Measurements from ENCODE around the gene SSC5D. TPM values are rescaled to one million over a fixed set of nuclear protein-coding genes. Genes with fewer than 3 reads are reported as not detected.

SSC5D gene
- polyA plus RNA-seq, 1 experiment = 2.1 TPM

DNA sequence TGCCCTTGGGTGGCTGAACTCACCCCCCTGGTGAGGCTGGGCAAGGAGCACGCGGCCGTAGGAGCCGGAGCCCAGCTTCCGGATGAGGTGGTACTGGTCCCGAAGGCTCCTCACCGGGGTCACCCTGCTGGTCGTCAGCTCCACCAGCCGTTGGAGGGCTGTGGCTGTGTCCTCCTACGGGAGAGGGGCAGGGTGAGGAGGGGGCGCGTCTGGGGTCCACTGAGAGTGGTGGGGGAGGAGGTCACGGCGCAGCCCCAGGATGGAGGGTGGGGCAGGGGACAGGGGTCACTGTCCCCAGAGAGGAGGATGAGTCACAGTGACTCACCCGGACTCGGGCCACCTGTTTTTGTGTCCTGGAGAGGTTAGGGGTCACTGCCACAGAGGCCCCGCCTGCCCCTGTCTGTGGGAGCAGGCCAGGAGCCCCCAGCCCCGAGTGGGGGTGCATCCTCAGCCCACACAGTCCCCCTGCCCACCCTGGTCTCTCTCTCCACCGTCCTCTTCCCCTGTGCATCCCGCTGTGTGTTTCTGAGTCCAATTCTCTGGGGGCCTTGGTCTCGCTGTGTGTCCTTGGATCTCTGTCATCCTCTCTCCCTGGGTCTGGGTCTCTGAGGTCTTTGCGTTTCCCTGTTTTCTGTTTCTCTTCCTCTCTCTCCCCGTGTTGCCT lies 56.7 kb downstream of the SSC5D start:
- ChIA-PET CTCF (no interaction called here), POLR2A (interaction anchor here (0.5 kb wide), 1 partner anchor 11 kb away, joined by 3 read pairs; no protein-coding TSS in a partner anchor)
- Histone ChIP-seq H3K9me3 (ENCODE audit: control insufficient read depth, insufficient read depth, low read length) (peaks cover 12% of the 10 kb centered on the region), H3K27me3 (ENCODE audit: control insufficient read depth, insufficient read depth, low read length) (no peaks in the 10 kb centered on the region), H3K27ac (ENCODE audit: low read depth, low read length) (no peak overlapping the region), H3K4me3 (ENCODE audit: low read depth, low read length) (no peak overlapping the region)
- TF ChIP-seq, protein P1, sequence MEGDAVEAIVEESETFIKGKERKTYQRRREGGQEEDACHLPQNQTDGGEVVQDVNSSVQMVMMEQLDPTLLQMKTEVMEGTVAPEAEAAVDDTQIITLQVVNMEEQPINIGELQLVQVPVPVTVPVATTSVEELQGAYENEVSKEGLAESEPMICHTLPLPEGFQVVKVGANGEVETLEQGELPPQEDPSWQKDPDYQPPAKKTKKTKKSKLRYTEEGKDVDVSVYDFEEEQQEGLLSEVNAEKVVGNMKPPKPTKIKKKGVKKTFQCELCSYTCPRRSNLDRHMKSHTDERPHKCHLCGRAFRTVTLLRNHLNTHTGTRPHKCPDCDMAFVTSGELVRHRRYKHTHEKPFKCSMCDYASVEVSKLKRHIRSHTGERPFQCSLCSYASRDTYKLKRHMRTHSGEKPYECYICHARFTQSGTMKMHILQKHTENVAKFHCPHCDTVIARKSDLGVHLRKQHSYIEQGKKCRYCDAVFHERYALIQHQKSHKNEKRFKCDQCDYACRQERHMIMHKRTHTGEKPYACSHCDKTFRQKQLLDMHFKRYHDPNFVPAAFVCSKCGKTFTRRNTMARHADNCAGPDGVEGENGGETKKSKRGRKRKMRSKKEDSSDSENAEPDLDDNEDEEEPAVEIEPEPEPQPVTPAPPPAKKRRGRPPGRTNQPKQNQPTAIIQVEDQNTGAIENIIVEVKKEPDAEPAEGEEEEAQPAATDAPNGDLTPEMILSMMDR (IDR thresholded peaks at IDR 0.05; ENCODE audit: low read depth, low read length) = no peak
- no peak for DNase-seq (ENCODE audit: low read depth, low spot score)

GRCh38 chr19:55545443-55545842 lies 57.2 kb downstream of the SSC5D start, which contains the start of gene SBK3:
Gene SBK3, minus strand, starts transcription at chr19:55545543. Its CDS starts 0 bp downstream, at chr19:55545543.
- TF ChIP-seq, protein P1 (IDR thresholded peaks at IDR 0.05; ENCODE audit: low read depth, low read length) = no peak
- H3K27me3 ChIP-seq (ENCODE audit: control insufficient read depth, insufficient read depth, low read length) = no peaks in the 10 kb centered on the region
- peak within 1 kb of the TSS; percentile 11 for H3K27ac ChIP-seq (ENCODE audit: low read depth, low read length)
- H3K4me3 ChIP-seq (ENCODE audit: low read depth, low read length) = no peak within 1 kb of the TSS
- H3K9me3 ChIP-seq (ENCODE audit: control insufficient read depth, insufficient read depth, low read length) = peaks cover 12% of the 10 kb centered on the region
- no peak for DNase-seq (ENCODE audit: low read depth, low spot score)
- ChIA-PET POLR2A (no interaction called here), CTCF (no interaction called here)

DNA sequence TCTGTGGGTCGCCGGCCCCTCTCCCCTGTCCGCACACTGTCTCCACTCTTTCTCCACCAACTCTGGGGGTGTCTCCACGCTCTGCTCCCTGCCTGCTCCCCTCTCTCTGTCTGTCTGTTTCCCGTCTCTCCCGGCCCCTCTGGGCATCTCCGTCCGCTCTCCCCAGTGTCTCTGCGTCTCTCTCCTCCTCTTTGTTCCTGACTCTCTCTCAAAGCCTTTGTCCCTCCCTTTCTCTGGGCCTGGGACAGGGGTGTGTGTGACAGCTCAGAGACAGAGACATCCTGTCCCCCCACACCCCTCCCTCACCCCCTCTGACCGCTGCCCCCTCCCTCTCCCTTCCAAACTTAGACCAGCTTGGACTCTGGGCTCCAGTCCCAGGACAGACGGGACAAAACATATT lies 57.8 kb downstream of the SSC5D start:
- H3K9me3 ChIP-seq (ENCODE audit: control insufficient read depth, insufficient read depth, low read length) = peaks cover 11% of the 10 kb centered on the region
- DNase-seq (ENCODE audit: low read depth, low spot score) = no peak
- H3K27me3 ChIP-seq (ENCODE audit: control insufficient read depth, insufficient read depth, low read length) = no peaks in the 10 kb centered on the region
- H3K4me3 ChIP-seq (ENCODE audit: low read depth, low read length) = no peak overlapping the region
- TF ChIP-seq, protein P1 (IDR thresholded peaks at IDR 0.05; ENCODE audit: low read depth, low read length) = no peak
- H3K27ac ChIP-seq (ENCODE audit: low read depth, low read length) = no peak overlapping the region
- ChIA-PET CTCF (interaction anchor here (1.2 kb wide), 1 partner anchor 87 kb away, joined by 3 read pairs; no protein-coding TSS in a partner anchor), POLR2A (no interaction called here)

DNA sequence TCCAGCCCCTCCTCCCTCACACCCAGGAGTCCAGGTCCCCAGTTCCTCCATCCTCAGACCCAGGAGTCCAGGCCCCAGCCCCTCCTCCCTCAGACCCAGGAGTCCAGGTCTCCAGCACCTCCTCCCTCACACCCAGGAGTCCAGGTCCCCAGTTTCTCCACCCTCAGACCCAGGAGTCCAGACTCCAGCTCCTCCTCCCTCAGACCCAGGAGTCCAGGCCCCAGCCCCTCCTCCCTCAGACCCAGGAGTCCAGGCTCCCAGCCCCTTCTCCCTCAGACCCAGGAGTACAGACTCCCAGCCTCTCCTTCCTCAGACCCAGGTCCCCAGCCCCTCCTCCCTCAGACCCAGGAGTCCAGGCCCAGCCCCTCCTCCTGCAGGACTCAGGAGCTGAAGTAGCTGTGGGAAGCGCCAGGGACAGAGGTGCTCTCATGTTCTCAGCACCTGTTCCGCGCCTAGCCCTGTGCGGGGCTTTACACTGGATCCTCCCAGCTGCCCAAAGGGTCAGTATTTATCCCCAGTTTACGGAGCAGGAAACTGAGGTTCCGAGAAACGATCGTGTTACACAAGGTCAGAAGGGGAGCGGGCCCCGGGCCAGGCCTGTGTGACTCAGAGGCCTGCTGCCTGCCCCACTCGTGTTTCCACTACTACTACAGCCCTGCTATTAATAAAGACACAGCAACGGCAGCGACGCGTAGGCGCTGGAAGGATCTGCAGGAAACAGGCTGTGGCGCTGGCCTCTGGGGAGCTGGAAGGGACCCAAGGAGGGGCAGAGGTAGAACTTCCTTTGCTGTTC lies 58.8 kb downstream of the SSC5D start:
- TF ChIP-seq, protein P1 (IDR thresholded peaks at IDR 0.05; ENCODE audit: low read depth, low read length) = no peak
- Histone ChIP-seq H3K4me3 (ENCODE audit: low read depth, low read length) (no peak overlapping the region), H3K9me3 (ENCODE audit: control insufficient read depth, insufficient read depth, low read length) (peaks cover 9% of the 10 kb centered on the region), H3K27ac (ENCODE audit: low read depth, low read length) (peak overlapping the region; percentile 80), H3K27me3 (ENCODE audit: control insufficient read depth, insufficient read depth, low read length) (no peaks in the 10 kb centered on the region)
- POLR2A ChIA-PET = interaction anchor here (0.5 to 1.5 kb wide), 6 partner anchors 12 to 77 kb away, joined by 3 to 9 read pairs (median 4); partner anchors contain the start of gene ZNF784
- CTCF ChIA-PET = interaction anchor here (0.5 to 2.3 kb wide), 4 partner anchors 31 to 239 kb away, joined by 3 to 8 read pairs (median 4); no protein-coding TSS in a partner anchor
- peak; percentile 43 for DNase-seq (ENCODE audit: low read depth, low spot score)
